PC-3 (cell line): ENCODE measurements around the gene FGF23.

Experiments
- EZH2 ChIP-seq: fragments of 300-600 bp; sonication (generic); IDR thresholded peaks from one replicate; pipeline ENCODE4 v1.6.1; 2017; ENCODE audit warnings: antibody characterized with exemption, mild to moderate bottlenecking, low read length; ENCODE audit not compliant: unreplicated experiment
- EZH2phosphoT487 ChIP-seq: fragments of 300-600 bp; sonication (generic); IDR thresholded peaks from 2 replicates; pipeline ENCODE4 v1.6.1; 2018; ENCODE audit warnings: mild to moderate bottlenecking, antibody characterized with exemption, low read length, borderline replicate concordance
- TF ChIP-seq, protein P1 (sequence below): fragments of 300-600 bp; sonication (generic); conservative IDR thresholded peaks from 2 replicates; pipeline ENCODE4 v1.5.1; 2017; ENCODE audit warnings: antibody characterized with exemption, low read depth, mild to moderate bottlenecking, low read length

DNA sequence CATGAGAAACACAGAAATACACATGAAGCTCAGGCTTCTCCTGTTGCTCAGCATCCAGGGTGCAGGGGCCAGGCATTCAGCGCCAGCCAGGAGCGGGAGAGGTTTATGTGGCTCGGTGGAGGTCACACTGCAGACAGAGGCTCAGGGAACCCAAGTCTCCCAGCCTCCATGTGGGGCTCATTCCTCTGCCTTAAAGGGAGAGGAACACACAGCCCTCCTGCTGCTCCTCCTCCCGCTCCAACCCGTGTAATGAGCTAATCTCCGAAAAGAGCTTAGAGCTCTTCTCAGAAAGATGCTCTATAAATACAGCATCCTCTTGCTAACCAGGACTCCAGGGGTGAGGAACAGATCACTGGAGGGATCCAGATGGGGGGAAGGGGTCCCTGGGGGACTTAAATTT, 37.9 kb upstream of the FGF23 start:
- TF ChIP-seq, protein P1, sequence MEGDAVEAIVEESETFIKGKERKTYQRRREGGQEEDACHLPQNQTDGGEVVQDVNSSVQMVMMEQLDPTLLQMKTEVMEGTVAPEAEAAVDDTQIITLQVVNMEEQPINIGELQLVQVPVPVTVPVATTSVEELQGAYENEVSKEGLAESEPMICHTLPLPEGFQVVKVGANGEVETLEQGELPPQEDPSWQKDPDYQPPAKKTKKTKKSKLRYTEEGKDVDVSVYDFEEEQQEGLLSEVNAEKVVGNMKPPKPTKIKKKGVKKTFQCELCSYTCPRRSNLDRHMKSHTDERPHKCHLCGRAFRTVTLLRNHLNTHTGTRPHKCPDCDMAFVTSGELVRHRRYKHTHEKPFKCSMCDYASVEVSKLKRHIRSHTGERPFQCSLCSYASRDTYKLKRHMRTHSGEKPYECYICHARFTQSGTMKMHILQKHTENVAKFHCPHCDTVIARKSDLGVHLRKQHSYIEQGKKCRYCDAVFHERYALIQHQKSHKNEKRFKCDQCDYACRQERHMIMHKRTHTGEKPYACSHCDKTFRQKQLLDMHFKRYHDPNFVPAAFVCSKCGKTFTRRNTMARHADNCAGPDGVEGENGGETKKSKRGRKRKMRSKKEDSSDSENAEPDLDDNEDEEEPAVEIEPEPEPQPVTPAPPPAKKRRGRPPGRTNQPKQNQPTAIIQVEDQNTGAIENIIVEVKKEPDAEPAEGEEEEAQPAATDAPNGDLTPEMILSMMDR, result no peak
- no peak for TF ChIP-seq EZH2
- no peak for TF ChIP-seq EZH2phosphoT487
